Ramos (cell line): ENCODE results near the gene FRA10AC1.

Experiments
- in situ Hi-C: fragments of 300-500 bp; cut with MboI; formaldehyde crosslinking; loops from one replicate; pipeline ENCODE4 v1.14.3; 2022; ENCODE audit warnings: low sequenced_read_pairs; ENCODE audit not compliant: unreplicated experiment

The FRA10AC1 gene, protein sequence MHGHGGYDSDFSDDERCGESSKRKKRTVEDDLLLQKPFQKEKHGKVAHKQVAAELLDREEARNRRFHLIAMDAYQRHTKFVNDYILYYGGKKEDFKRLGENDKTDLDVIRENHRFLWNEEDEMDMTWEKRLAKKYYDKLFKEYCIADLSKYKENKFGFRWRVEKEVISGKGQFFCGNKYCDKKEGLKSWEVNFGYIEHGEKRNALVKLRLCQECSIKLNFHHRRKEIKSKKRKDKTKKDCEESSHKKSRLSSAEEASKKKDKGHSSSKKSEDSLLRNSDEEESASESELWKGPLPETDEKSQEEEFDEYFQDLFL

DNA sequence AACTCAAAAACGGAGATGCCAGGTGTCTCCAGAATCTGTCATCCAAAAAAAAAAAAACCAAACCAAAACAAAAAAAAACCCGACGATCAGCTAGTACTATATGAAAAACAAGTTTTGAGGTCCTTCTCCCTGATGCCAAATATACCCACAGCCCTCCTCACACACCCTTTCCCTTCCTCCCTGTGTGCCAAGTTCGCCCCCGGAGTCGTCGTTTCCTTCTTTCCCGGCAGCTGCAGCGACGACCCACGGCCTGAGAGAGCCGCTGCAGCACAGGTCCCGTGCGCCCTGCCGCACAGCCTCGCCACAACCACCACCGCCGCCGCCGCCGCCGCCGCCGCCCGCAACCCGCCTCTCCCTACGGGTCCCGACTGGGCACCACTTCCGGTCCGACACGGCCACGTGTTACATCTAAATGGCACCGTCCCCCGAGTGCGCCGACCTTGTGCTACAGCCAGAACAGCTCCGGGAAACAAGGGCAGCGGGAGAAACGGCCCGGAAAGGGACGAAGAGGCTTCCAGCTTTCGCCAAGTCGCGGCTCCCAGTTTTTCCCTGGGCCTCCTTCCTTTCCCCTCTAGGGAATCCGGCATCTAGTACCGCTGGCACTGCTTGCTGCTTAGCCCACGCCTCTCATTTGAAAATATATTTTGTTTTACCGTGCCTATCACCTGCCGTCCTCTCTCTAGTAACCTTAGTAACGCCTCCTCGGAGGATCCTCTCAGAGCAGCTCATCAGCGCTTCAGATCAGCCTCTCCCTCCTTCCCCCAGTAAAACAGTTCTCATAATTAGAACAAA lies at the start of gene FRA10AC1:
Gene FRA10AC1, minus strand, starts transcription at position 383 of the 792 bp plus-strand sequence. CDS start 2,486 bp downstream, outside the sequence.
- in situ Hi-C loops = no loop called here

GRCh38 chr10:93751832-93752231 lies 49.4 kb upstream of the FRA10AC1 start:
- in situ Hi-C loops = no loop called here

- in situ Hi-C loops = no loop called here
These were observed 48.7 kb upstream of the FRA10AC1 start for GRCh38 chr10:93751124-93751523.

- in situ Hi-C loops = no loop called here
These were observed 46.9 kb upstream of the FRA10AC1 start for GRCh38 chr10:93749218-93749799.

DNA sequence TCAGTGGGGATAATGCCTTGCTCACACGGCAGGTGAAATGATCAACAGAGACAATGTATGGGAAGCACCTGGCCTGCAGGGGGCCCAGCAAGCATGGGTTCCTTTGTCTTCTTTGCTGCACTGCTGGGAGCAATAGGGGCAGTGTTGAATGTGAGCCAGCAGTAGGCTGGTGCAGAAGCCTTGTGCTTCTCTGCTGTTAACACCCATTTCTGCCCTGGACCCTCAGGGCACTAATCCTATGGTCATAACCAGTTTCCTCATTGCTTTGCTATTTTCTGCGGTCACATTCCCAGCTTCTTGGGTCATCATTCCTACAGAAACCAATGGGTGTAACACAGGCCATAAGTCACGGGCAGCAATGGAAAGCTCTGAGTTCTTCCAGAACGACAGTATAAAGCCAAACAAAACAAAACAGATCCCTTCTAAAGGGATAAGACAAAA lies 44.5 kb upstream of the FRA10AC1 start:
- in situ Hi-C loops = no loop called here

- in situ Hi-C loops = no loop called here
These were observed 43.1 kb upstream of the FRA10AC1 start for GRCh38 chr10:93745408-93746065.

DNA sequence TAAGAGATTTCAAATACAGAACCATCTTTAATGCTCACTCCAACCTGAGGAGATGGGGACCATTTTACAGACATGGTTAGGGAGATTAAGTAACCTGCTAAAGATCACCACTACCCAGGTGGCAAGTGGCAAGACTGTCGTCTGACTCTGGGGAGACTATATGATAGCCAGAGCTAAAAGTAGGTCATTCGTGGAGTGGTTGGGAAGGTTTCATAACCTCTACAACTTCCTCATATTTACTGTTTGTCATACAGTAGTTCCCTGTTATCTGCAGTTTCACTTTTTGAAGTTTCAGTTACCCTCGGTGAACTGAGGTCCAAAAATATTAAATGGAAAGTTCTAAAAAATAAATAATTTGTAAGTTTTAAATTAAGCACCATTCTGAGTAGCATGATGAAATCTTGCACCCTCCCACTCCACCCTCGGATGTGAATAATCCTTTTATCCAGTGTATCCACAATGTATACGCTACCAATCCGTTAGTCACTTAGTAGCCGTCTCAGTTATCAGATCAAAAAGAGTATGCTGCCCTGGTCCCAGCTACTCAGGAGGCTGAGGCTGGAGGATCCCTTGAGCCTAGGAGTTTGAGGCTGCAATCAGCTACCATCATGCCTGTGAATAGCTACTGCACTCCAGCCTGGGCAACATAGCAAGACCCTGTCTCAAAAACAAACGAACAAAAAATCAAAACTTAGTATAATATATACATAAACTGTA lies 40.4 kb upstream of the FRA10AC1 start:
- in situ Hi-C loops = no loop called here

GRCh38 chr10:93741367-93741766 lies 39.0 kb upstream of the FRA10AC1 start:
- in situ Hi-C loops = no loop called here

- in situ Hi-C loops = no loop called here
These were observed 23.6 kb upstream of the FRA10AC1 start for GRCh38 chr10:93726024-93726423.

- in situ Hi-C loops = no loop called here
These were observed 20.8 kb upstream of the FRA10AC1 start for GRCh38 chr10:93723153-93723552.

GRCh38 chr10:93722550-93722949 lies 20.2 kb upstream of the FRA10AC1 start:
- in situ Hi-C loops = no loop called here

DNA sequence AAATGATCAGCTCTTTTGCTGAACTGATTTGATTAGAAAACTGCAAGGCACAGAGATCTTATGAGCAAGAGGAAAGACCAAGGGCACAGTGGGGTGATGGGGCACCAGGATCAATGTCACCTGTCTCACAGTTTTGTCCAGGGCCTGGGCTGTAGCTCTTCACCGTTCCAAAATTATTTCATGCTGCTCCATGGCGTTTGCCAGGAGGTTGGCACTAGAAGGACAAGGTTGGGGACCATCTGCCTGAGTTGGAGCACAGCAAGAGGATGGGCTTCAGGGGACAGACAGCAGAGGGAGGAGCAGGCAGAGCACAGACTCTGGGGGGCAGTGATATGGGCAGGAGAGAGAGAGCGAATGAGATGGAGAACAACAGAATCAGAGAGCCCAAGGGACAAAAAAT lies 17.5 kb upstream of the FRA10AC1 start:
- in situ Hi-C loops = no loop called here

DNA sequence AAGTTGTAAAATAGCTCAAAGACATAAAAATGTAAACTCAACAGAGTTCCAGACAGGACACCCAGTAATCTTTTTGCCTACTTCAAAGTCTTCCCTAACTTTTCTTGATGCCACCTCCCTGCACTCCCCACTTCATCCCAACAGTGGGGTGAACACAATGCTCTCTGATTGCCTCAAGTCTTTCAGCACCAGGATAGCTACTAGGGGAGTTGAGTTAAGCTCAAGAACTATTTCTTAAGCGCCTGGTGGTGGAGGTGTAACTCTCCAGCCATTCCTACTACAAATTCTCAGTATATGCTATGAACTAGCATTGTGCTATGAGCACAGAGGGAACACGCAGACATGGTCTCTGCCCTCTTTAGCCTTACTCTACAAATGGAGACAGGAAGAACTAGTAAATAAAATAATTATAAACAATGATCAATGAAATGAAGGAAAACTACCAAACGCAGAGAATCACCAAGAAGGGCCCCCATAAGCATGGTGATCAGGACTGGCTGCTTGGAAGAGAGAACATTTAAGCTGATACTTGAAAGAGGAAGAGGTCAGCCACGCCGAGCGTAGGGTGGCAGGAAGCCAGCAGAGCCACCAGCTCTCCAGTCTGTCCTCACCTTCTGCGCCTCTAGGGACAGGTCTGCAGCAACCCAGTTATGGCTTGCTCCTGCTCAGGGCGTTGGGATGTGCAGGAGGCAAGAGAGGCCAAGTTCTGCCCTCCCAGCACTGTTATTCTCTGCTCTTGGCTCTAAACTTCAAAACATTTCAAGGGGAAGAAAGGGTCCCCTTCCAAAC lies 16.7 kb upstream of the FRA10AC1 start:
- in situ Hi-C loops = no loop called here

GRCh38 chr10:93716766-93717165 lies 14.4 kb upstream of the FRA10AC1 start:
- in situ Hi-C loops = no loop called here

DNA sequence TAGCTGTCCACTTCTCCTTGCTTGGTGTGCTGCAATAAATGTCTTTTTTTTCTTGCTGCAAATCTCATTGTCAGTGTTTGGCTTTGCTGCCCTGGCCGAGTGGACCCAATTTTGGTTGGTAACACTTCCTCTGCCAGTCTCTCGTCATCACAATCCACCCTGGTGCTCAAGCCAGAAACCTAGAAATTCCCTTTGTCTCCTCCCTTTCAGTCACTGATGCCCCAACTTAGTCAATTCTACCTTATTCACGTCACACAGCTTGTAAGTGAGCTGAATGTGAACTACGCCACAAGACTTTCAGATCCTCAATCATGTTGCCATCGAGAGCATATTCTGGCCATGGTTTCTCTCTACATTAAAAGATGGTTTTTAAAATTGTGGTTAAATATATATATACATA lies 13.0 kb upstream of the FRA10AC1 start:
- in situ Hi-C loops = no loop called here

DNA sequence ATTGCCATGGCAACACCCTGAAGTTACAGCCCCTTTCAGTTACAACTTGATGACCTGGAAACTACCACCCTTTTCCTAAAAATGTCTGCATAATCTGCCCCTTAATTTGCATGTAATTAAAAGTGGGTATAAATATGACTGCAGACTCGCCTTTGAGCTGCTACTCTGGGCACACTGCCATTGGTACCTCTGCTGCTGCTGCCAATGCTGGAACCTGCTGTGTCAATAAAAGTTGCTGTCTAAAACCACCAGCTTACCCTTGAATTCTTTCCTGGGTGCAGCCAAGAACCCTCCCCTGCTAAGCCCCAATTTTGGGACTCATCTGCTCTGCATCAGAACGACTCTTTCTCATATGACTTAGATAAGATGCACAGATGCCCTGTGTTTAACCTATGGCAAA lies 10.2 kb upstream of the FRA10AC1 start:
- in situ Hi-C loops = no loop called here

DNA sequence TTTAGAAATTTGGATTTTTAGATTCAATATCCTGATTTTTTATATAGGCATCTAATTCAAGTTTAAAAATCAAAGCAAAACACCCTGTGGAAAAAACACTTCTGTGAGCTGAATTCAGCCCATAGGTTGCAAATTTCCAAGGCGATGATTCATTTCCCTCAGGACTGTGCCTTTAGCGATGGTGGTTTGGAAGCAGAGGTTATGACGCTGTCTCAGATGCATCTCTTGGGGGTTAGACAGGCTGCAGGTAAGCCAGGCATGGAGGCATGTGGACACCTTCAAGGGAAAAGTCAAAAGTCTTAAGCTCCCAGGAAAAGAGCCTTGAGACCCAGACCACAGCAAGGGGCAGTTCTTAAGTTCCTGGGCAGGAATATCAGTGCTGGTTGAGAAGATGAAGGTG lies 9.5 kb upstream of the FRA10AC1 start:
- in situ Hi-C loops = no loop called here

DNA sequence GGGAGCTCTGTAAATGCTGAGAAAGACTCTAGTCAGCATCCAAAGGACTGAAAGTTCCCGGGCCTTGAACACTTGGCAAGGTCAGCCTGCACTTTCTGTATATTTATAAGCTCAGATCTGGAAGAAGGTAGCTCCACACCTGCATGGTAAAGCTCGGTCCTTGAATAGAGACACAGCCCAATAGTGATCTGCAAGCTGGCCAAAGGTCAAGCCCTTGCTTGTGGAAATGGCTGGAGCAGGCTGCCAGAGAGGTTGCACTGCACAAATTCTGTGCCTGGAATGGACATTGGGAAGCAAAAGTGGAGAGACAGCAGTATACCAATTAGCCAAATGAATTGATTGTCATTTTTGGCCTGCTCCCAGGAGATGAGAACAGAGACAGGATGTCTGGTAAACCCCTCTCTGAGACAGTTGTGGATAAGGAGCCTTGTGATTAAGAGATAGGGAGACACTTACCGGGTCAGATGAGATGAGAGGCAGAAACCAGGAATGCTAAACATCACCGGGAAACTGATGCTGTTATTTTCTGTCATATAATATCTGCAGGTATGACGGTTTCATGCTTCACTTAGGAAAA lies 8.0 kb upstream of the FRA10AC1 start:
- in situ Hi-C loops = no loop called here

DNA sequence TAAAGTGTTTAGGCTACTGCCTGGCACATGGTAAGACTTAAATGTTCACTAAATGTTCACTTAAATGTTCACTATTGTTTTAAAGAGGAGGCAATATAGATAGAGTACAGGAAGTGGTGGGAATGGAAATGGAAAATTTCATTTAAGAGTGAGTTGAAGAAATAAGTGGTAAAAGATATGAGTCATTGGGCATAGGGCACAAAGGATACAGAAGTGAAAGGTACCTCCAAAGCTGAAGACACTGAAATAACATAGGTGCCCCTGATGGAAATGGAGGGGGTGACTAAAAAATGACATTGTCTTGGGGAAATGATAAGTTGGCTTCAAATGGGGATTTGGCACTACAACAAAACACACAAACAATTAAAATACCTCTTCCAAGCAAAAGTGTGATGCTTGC lies 5.2 kb upstream of the FRA10AC1 start:
- in situ Hi-C loops = no loop called here
